Activated effector memory CD4-positive, alpha-beta T cell treated with Interleukin-2 at 50 U/mL for 16 hours (primary cell): ENCODE results near the gene NPR1.
A peak's percentile ranks its signal among the peaks of the same experiment; 100 is the strongest.
"Not testable (repeated sequence)": the region's sequence is repeated elsewhere in the genome, so short reads cannot be mapped to it uniquely, and the experiment has no call there.

Experiments used
- DNase-seq: peaks from one replicate; pipeline ENCODE4 v3.0.0-alpha.2; 2020

Gene NPR1

GRCh38 chr1:153678519-153679336, at the start of gene NPR1:
NPR1 (plus strand) TSS chr1:153678688; CDS start chr1:153679109, 421 bp downstream.
- no peak for DNase-seq

- no peak for DNase-seq
These were observed 49.2 kb upstream of the NPR1 start for GRCh38 chr1:153629343-153629665.

GRCh38 chr1:153629971-153630370, 48.5 kb upstream of the NPR1 start:
- DNase-seq = no peak

- DNase-seq = no peak
These were observed 48.1 kb upstream of the NPR1 start for GRCh38 chr1:153630384-153630783.

- DNase-seq = no peak
These were observed 47.2 kb upstream of the NPR1 start for GRCh38 chr1:153631047-153632022.

- DNase-seq = no peak
These were observed 45.2 kb upstream of the NPR1 start for GRCh38 chr1:153633161-153633753.

DNA sequence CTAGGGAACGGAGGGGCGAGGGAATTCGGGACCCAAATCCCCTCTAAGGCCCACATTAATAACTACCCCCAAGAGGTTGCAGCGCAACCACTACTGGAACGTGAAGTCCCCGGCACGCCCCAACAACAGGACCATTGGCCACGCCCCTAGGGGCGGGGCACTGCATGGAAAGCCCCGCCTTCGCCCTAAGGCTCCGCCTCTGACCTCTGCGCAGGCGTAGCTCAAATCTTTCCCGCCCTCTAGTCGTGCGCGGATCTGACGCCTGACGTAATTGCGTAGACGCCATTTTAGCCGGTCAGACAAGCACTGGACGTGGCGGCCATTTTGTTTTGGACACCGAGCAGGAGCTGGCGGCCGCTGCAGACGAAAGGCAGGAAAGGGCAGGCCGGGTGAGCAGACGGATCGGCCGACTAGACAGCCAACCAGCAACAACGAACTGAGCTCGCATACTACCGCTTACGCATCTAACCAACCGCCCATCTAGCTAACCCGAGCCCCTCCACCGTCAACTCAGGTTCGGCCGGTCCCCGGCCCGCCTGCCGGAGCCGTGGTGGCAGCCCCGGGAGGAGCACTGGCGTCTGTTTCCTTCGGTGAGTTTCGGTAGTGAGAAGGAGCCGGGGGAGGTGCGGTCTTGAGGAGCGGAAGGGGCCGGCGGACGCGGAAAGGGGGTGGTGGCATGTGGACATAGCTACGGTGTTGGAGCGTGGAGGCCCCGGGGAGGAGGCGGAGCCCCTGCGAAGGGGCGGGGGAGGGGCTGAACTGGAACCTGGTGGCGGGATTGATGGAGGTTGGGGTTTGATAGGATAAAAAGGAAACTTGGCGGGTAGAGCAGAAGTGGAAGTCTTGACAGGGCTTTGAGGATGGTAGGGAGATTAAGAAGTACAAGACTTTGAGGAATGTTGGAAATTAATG, 44.5 kb upstream of the NPR1 start, which contains the start of gene CHTOP:
TSS of gene CHTOP (plus strand) at position 313 of the 912 bp plus-strand sequence. CDS start 2,523 bp downstream, outside the sequence.
- DNase-seq = peak; percentile 94

- DNase-seq = no peak
These were observed 42.6 kb upstream of the NPR1 start for GRCh38 chr1:153635872-153636271.

DNA sequence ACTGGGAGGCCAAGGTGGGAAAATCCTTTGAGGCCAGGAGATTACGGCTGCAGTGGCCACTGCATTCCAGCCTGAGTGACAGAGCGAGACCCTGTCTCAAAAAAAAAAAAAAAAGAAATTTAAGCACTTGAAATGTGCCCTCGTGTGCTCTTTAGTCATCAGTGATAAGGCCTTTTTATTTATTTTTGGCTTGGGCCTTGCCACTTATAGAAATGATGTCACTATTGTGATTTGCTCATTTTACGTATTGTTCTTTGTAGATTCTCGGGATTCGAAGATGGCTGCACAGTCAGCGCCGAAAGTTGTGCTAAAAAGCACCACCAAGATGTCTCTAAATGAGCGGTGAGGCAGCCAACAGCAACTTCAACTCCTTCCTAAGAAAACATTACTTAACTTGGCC, 42.2 kb upstream of the NPR1 start:
- no peak for DNase-seq

- DNase-seq = no peak
These were observed 40.2 kb upstream of the NPR1 start for GRCh38 chr1:153638261-153638660.

DNA sequence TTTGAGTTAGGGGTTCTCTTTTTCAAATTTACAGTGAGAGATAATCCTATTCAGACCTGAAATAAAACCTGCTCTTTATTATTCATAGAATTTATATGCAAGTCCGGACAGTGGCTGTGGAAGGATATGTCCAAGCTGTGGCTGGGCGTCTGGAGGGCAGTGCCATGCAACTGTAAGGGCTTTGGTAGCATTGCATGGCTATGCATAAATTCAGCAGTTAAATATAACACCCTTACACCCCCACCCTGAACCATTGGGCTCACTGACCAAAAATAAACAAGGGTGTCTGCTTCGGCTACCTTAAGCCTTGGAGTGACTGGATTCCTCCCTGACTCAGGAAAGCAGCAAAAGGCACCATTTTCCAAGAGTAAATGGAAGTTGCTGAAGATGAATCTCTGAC, 39.2 kb upstream of the NPR1 start:
- DNase-seq = no peak

DNA sequence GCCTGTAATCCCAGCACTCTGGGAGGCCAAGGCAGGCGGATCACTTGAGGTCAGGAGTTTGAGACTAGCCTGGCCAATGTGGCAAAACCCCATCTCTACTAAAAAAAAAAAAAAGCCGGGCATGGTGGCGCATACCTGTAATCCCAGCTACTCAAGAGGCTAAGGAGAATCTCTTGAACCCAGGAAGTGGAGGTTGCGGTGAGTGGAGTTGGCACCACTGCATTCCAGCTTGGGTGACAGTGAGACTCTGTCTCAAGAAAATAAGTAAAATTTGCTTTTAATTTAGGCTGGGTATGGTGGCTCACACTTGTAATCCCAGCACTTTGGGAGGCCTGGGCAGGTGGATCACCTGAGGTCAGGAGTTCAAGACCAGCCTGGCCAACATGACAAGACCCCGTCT, 38.3 kb upstream of the NPR1 start:
- DNase-seq = not testable (repeated sequence)

DNA sequence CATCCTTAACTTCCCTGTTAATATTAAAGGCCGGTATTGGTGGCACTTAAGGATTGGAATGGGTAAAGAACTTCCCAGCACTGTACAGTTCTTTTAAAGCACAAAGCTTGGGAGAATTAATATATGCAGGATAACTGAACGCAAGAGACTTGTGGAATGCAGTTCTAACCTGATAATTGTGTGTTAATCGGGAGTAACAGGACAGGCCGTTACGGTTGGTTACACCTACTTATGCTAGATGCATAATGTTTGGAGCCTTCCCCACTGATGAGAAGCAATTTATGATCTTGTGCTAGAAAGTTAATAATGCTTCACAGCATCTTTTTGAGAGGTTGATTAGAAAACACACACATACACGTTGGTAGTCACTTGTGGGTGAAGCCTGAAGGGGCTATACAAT, 37.6 kb upstream of the NPR1 start:
- DNase-seq = no peak

- DNase-seq = no peak
These were observed 36.3 kb upstream of the NPR1 start for GRCh38 chr1:153642161-153642560.

DNA sequence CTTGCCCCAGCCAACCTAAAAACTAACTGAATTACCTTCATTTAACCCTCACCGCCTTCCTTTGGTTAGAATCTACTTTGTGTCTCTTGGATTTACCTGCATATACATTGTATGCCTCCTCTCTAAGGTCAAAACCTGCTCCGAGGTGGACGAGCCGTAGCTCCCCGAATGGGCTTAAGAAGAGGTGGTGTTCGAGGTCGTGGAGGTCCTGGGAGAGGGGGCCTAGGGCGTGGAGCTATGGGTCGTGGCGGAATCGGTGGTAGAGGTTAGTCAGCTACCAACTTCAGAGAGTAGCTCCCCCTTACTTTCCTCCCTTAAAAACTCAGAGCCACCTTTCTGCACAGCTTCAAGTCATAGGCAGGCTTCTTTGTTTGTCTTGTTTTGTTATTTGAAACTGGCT, 35.4 kb upstream of the NPR1 start:
- no peak for DNase-seq

DNA sequence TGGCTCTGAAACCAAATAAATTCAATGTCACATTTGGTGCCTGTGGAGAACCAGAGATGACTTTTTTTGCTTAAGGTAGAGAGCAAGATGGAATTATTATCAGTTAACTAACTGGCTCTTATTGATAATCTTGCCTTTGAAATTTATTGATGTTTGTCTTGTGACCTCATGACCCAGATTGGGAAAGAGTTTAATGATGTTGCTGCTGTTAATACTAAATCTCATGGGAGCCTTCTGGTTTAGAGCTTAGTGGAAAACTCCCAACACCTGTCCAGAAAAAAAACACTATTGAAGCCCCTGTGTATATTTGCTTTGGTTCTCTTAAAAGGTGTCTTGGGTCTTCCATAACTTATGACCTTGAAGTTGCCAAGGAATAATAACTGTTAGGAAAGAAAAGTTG, 34.7 kb upstream of the NPR1 start:
- DNase-seq = no peak

DNA sequence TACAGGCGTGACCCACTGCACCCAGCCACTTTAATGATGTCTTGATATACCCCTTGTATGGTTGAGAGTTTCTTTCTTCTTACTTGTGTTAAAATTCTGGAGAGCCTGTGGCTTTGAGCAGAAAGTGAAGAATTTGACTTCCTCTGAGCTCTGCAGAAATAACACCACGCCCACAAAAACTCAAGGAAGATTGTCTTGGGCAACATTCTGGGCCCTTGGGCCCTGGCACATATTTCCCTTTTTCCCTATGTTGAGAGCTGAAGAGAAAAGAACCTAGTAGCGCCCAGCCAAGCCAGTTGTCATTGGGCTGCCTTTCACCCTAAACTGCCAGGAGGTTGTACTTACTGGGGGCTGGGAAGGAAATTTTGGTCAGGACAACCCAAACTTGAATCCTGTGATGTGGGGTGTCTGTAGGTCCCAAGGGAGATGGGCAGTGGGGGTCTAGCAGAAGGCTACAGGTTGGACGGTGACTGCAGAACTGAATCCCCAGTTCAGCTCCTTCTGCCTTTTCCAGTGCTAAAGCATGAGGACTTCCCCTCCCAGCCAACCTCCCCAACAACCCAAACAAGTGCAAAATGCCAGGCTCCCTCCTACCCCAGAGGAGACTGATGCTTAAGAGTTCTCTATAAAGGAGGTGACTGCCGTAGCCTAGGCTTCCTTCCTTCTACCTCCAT, 31.7 kb upstream of the NPR1 start:
- DNase-seq = no peak

DNA sequence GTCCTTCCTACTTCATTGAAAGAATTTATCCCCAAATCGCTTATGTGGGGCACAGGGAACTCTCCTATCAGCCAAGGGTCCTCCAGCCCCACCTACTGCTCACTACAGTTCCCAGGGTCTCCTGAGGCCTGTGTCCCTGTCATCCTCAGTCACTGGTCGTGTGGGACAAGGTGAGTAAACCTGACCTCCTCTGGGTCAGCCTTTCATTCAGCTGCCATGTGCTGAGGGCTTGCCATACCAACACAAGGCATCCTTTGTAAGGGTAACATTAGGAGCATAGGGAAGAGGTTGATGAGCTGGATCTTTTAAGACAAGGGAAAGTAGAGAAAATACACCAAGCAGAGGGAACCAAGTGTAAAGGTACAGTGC, 31.2 kb upstream of the NPR1 start:
- DNase-seq = no peak

DNA sequence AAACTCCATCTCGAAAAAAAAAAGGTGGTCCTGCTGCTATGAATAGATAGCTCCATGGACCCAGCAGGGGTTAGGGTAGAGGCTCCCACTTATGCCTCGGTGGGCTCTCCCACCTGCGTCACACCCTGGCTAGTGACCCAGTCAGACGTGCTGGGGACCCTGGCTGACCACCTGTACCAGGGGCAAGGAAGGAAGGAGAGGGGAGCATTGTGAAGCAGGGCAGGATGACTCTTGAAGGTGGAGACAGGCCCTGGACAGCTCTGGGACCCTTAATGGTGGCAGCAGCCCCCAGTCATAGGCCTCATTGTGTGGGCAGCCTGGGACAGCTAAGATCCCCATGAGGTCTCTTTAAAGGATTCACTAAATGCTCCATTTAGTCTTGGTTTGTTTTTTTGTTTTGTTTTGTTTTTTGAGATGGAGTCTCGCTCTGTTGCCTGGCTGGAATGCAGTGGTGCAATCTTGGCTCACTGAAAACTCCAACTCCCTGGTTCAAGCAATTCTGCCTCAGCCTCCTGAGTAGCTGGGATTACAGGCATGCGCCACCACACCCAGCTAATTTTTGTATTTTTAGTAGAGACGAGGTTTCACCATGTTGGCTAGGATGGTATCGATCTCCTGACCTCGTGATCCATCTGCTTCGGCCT, 30.4 kb upstream of the NPR1 start:
- no peak for DNase-seq

- no peak for DNase-seq
These were observed 29.2 kb upstream of the NPR1 start for GRCh38 chr1:153649137-153649862.

DNA sequence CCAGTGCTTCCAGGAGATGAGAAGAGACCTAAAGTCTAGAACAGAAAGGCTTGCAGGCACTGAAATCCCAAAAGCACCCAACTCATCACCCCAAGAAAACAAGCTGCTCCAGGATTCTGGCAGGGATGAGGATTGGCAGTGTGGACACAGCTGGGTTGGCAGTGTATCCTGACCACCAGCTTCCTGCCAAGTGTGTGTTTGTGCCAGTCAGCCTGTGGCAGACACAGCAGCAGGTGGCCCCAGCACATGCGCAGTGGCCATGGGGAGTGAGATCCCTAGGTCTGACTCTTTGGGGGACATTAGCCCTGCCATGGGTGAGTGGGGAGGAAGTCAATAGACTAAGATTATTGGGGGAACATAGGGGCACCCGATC, 28.6 kb upstream of the NPR1 start:
- DNase-seq = no peak
